ENCODE measurements around the gene OR14J1. TPM values are rescaled to one million over a fixed set of nuclear protein-coding genes. Genes with fewer than 3 reads are reported as not detected.

OR14J1 gene
- total RNA-seq (under 1 TPM in 1 of 2 donors, not detected in 1; 0.20 TPM), polyA plus RNA-seq (not detected)
- long read RNA-seq, donor 1: 0 reads
- long read RNA-seq, donor 2: 0 reads
- long read RNA-seq, donor 3: 0 reads
- long read RNA-seq, donor 4: 0 reads
- long read RNA-seq, donor 5: 0 reads

GRCh38 chr6:29301316-29301715 is at the start of gene OR14J1:
OR14J1 (plus strand) TSS chr6:29301701; CDS start chr6:29306690, 4,989 bp downstream.
- Histone ChIP-seq H3K9me3 (ENCODE audit: control insufficient read depth in 4 of 4, insufficient read depth in 3 of 4, low read length in 3 of 4) (no peaks in the 10 kb centered on the region), H3K27ac (ENCODE audit: low read depth in 1 of 2, low read length in 1 of 2) (no peak within 1 kb of the TSS), H3K27me3 (ENCODE audit: control insufficient read depth in 3 of 3, insufficient read depth in 3 of 3, low read length in 2 of 3) (no peaks in the 10 kb centered on the region), H3K36me3 (ENCODE audit: control insufficient read depth in 4 of 4, insufficient read depth in 4 of 4, low read length in 4 of 4) (no peaks in the 10 kb centered on the region), H3K4me3 (no peak within 1 kb of the TSS), H3K9ac (ENCODE audit: insufficient read depth in 1 of 2, low read length in 2 of 2) (no peak within 1 kb of the TSS), H3K4me1 (ENCODE audit: control insufficient read depth in 5 of 5, insufficient read depth in 5 of 5, low read length in 5 of 5) (no peaks in the 10 kb centered on the region)
- ATAC-seq (ENCODE audit: insufficient read depth, low FRiP score): no peak
- DNase-seq: no peak
- no peak for TF ChIP-seq CTCF (IDR thresholded peaks at IDR 0.05; ENCODE audit: control extremely low read depth, extremely low read depth)
- 58 to 74% methylated on average over 3 of the region's 3 CpGs for WGBS, 2 donors

GRCh38 chr6:29251736-29252135 is 49.8 kb upstream of the OR14J1 start:
- no peak for DNase-seq
- H3K4me1 ChIP-seq (ENCODE audit: control insufficient read depth in 5 of 5, insufficient read depth in 5 of 5, low read length in 5 of 5): no peaks in the 10 kb centered on the region
- TF ChIP-seq CTCF (IDR thresholded peaks at IDR 0.05; ENCODE audit: control extremely low read depth, extremely low read depth): no peak
- H3K9ac ChIP-seq (ENCODE audit: insufficient read depth in 1 of 2, low read length in 2 of 2): no peak overlapping the region
- no peaks in the 10 kb centered on the region for H3K36me3 ChIP-seq (ENCODE audit: control insufficient read depth in 4 of 4, insufficient read depth in 4 of 4, low read length in 4 of 4)
- peaks cover 0 to 1% (median 0%) of the 10 kb centered on the region in 4 donors for H3K9me3 ChIP-seq (ENCODE audit: control insufficient read depth in 4 of 4, insufficient read depth in 3 of 4, low read length in 3 of 4)
- H3K27me3 ChIP-seq (ENCODE audit: control insufficient read depth in 3 of 3, insufficient read depth in 3 of 3, low read length in 2 of 3): no peaks in the 10 kb centered on the region
- ATAC-seq (ENCODE audit: insufficient read depth, low FRiP score): no peak
- no peak overlapping the region for H3K4me3 ChIP-seq
- no peak overlapping the region for H3K27ac ChIP-seq (ENCODE audit: low read depth in 1 of 2, low read length in 1 of 2)
- 87 to 91% methylated on average over 9 of the region's 9 CpGs for WGBS, 2 donors

DNA sequence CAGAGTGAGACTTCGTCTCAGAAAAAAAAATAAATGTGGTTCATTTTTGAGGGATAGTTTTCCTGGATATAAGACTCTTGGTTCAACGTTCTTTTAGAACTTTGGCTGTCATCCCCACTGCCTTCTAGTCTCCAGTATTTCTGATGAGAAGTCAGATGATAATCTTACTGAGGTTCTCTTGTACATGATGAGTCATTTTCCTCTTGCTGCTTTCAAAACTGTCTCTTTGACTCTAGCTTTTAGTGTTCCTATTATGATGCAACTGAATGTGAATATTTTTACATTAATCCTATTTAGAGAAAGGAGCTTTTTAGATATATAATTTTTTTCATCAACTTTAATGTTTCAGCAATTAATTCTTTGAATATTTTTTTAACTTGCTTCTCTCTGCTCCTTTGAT is 46.0 kb upstream of the OR14J1 start:
- no peaks in the 10 kb centered on the region for H3K36me3 ChIP-seq (ENCODE audit: control insufficient read depth in 4 of 4, insufficient read depth in 4 of 4, low read length in 4 of 4)
- no peak for DNase-seq
- H3K9me3 ChIP-seq (ENCODE audit: control insufficient read depth in 4 of 4, insufficient read depth in 3 of 4, low read length in 3 of 4): no peaks in the 10 kb centered on the region
- no peak overlapping the region for H3K4me3 ChIP-seq
- no peak overlapping the region for H3K9ac ChIP-seq (ENCODE audit: insufficient read depth in 1 of 2, low read length in 2 of 2)
- no peak for ATAC-seq (ENCODE audit: insufficient read depth, low FRiP score)
- H3K4me1 ChIP-seq (ENCODE audit: control insufficient read depth in 5 of 5, insufficient read depth in 5 of 5, low read length in 5 of 5): no peaks in the 10 kb centered on the region
- 83 to 88% methylated on average over 2 of the region's 2 CpGs for WGBS, 2 donors
- TF ChIP-seq CTCF (IDR thresholded peaks at IDR 0.05; ENCODE audit: control extremely low read depth, extremely low read depth): no peak
- H3K27ac ChIP-seq (ENCODE audit: low read depth in 1 of 2, low read length in 1 of 2): no peak overlapping the region
- H3K27me3 ChIP-seq (ENCODE audit: control insufficient read depth in 3 of 3, insufficient read depth in 3 of 3, low read length in 2 of 3): no peaks in the 10 kb centered on the region

DNA sequence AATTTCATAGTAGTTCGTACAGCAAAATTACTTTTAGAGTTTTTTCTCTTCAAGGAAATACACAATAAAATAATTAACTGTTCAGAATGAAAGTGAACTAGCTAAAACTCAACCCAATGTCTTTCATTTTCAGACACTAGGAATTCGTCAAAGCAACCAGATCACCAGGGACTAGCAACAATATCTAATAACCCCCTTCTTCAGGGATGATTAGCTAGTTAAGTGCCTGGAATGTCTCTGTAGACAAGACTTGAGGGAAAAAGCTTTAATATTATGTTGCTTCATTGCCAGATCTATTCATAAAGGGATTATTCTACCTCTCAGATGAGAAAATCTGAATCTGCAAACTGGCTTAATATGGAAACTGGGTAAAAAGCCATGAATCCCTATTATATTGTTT is 41.8 kb upstream of the OR14J1 start:
- WGBS, 2 donors: 45 to 86% methylated on average over 2 of the region's 2 CpGs
- ATAC-seq (ENCODE audit: insufficient read depth, low FRiP score) (no peak), DNase-seq (no peak)
- no peak overlapping the region for H3K4me3 ChIP-seq
- no peak overlapping the region for H3K27ac ChIP-seq (ENCODE audit: low read depth in 1 of 2, low read length in 1 of 2)
- H3K4me1 ChIP-seq (ENCODE audit: control insufficient read depth in 5 of 5, insufficient read depth in 5 of 5, low read length in 5 of 5): no peaks in the 10 kb centered on the region
- H3K36me3 ChIP-seq (ENCODE audit: control insufficient read depth in 4 of 4, insufficient read depth in 4 of 4, low read length in 4 of 4): no peaks in the 10 kb centered on the region
- no peaks in the 10 kb centered on the region for H3K9me3 ChIP-seq (ENCODE audit: control insufficient read depth in 4 of 4, insufficient read depth in 3 of 4, low read length in 3 of 4)
- no peaks in the 10 kb centered on the region for H3K27me3 ChIP-seq (ENCODE audit: control insufficient read depth in 3 of 3, insufficient read depth in 3 of 3, low read length in 2 of 3)
- TF ChIP-seq CTCF (IDR thresholded peaks at IDR 0.05; ENCODE audit: control extremely low read depth, extremely low read depth): no peak
- no peak overlapping the region for H3K9ac ChIP-seq (ENCODE audit: insufficient read depth in 1 of 2, low read length in 2 of 2)
